HepG2 (cell line): ENCODE measurements around the gene PIEZO2. TPM values are rescaled to one million over a fixed set of nuclear protein-coding genes. Genes with fewer than 3 reads are reported as not detected.

Source experiments
- ATAC-seq: fragments of 200-7000 bp; cut with Tn5 transposase; 3 replicates; pipeline ENCODE4 v1.9.1; 2020; ENCODE audit warnings: mild to moderate bottlenecking, moderate library complexity
- BruUV-seq: library from RNA; stranded (reverse); fragments of 400-500 nt; replicated peaks from 2 replicates; lab custom pipeline; 2021; lab: Mats Ljungman, UMichigan
- CTCF ChIA-PET: fragments of 300-600 bp; formaldehyde crosslinking; extraction: SDS; loops from one replicate; lab custom pipeline; 2021; ENCODE audit warnings: low total read pairs, inconsistent platforms, low intra/inter-chr PET ratio; lab: Yijun Ruan, JAX
- POLR2A ChIA-PET: fragments of 350-600 bp; sonication (Branson Sonifier 250); formaldehyde crosslinking; loops from one replicate; lab custom pipeline; 2020; ENCODE audit warnings: antibody characterized with exemption, inconsistent platforms; lab: Yijun Ruan, JAX
- DNase-seq: peaks from one replicate; pipeline ENCODE4 v3.0.0-alpha.2; 2015; ENCODE audit warnings: low spot score
- FAIRE-seq: peaks from 3 replicates; lab custom pipeline; 2011; peaks lifted over from hg19 to GRCh38; lab: Jason Lieb, UNC
- H2AFZ ChIP-seq: one replicate; pipeline ENCODE4 v1.6.1; 2011; ENCODE audit warnings: low read length, inconsistent platforms
- H3K27ac ChIP-seq: fragments of 300-600 bp; 3 replicates; pipeline ENCODE4 v1.8.0; 2011; ENCODE audit warnings: mixed run types, mild to moderate bottlenecking, mixed read lengths, low read length, inconsistent platforms; ENCODE audit not compliant: insufficient read depth; ENCODE audit errors: extremely low read length
- H3K27me3 ChIP-seq, 2 experiments: fragments of 200-600 bp in 1 of 2; 2 replicates in 1 of 2; 3 replicates in 1 of 2; pipeline versions ENCODE4 v1.6.0 to v1.8.0; 2011; ENCODE audit warnings: low read length in 2 of 2, mild to moderate bottlenecking in 2 of 2, moderate library complexity in 2 of 2, inconsistent platforms in 1 of 2; ENCODE audit not compliant: insufficient read depth in 2 of 2, control insufficient read depth in 1 of 2
- H3K36me3 ChIP-seq, 2 experiments: fragments of 200-600 bp in 1 of 2; replicated peaks in 1 of 2; 2 replicates in 1 of 2; 3 replicates in 1 of 2; pipeline versions ENCODE4 v1.5.1 to v1.8.0; 2011; ENCODE audit warnings: low read length in 2 of 2, inconsistent platforms in 1 of 2; ENCODE audit not compliant: insufficient read depth in 2 of 2, control insufficient read depth in 1 of 2
- H3K4me1 ChIP-seq: 2 replicates; pipeline ENCODE4 v1.5.1; 2012; ENCODE audit warnings: low read length, inconsistent platforms; ENCODE audit not compliant: insufficient read depth
- H3K4me2 ChIP-seq: 2 replicates; pipeline ENCODE4 v1.6.0; 2011; ENCODE audit warnings: low read depth, low read length, inconsistent platforms
- H3K4me3 ChIP-seq, 3 experiments: fragments of 200-600 bp in 1 of 3; sonication (generic), shearing (Covaris generic) in 1 of 3; replicated peaks in 1 of 3; 2 replicates each; pipeline ENCODE4 v1.5.1; 2011 to 2016; ENCODE audit warnings: low read length in 3 of 3, inconsistent platforms in 2 of 3, low read depth in 2 of 3, mild to moderate bottlenecking in 2 of 3, control low read depth in 1 of 3, mixed read lengths in 1 of 3; ENCODE audit not compliant: insufficient read depth in 1 of 3
- H3K79me2 ChIP-seq: one replicate; pipeline ENCODE4 v1.6.1; 2011; ENCODE audit warnings: low read length, inconsistent platforms; ENCODE audit not compliant: insufficient read depth
- H3K9ac ChIP-seq: 2 replicates; pipeline ENCODE4 v1.6.0; 2011; ENCODE audit warnings: mild to moderate bottlenecking, low read depth, low read length, inconsistent platforms; ENCODE audit not compliant: insufficient read depth
- H3K9me3 ChIP-seq: 2 replicates; pipeline ENCODE4 v1.5.1; 2012; ENCODE audit warnings: mild to moderate bottlenecking, low read length
- H4K20me1 ChIP-seq: 2 replicates; pipeline ENCODE4 v1.6.0; 2011; ENCODE audit warnings: inconsistent platforms, mild to moderate bottlenecking, low read length, moderate library complexity; ENCODE audit not compliant: insufficient read depth
- CENPBD1 ChIP-seq: sonication (generic); formaldehyde crosslinking; IDR thresholded peaks from 2 replicates; pipeline ENCODE4 v1.8.0; 2022; ENCODE audit warnings: missing genetic modification reagents, low read depth, mild to moderate bottlenecking, borderline replicate concordance
- GLMP ChIP-seq: sonication (generic); formaldehyde crosslinking; IDR thresholded peaks from 2 replicates; pipeline ENCODE4 v1.9.0; 2021; ENCODE audit warnings: missing genetic modification reagents, mild to moderate bottlenecking, borderline replicate concordance
- HOXA5 ChIP-seq: sonication (generic); formaldehyde crosslinking; IDR thresholded peaks from 2 replicates; pipeline ENCODE4 v1.4.0; 2020; ENCODE audit warnings: missing genetic modification reagents
- KLF13 ChIP-seq: sonication (generic); formaldehyde crosslinking; IDR thresholded peaks from 2 replicates; pipeline ENCODE4 v1.4.0; 2020; ENCODE audit warnings: mild to moderate bottlenecking, missing genetic modification reagents
- TIGD3 ChIP-seq: sonication (generic); formaldehyde crosslinking; IDR thresholded peaks from 2 replicates; pipeline ENCODE4 v1.5.1; 2020; ENCODE audit warnings: mild to moderate bottlenecking, missing genetic modification reagents, borderline replicate concordance
- ZBTB42 ChIP-seq: sonication (generic); formaldehyde crosslinking; IDR thresholded peaks from 2 replicates; pipeline ENCODE4 v1.5.0; 2020; ENCODE audit warnings: mild to moderate bottlenecking, missing genetic modification reagents
- ZNF619 ChIP-seq: sonication (generic); formaldehyde crosslinking; IDR thresholded peaks from 2 replicates; pipeline ENCODE4 v1.4.0; 2020; ENCODE audit warnings: mild to moderate bottlenecking, missing genetic modification reagents
- ZNF772 ChIP-seq: sonication (generic); formaldehyde crosslinking; IDR thresholded peaks from 2 replicates; pipeline ENCODE4 v1.5.0; 2020; ENCODE audit warnings: mild to moderate bottlenecking, missing genetic modification reagents
- WGBS: methylation state at CpG from one replicate; pipeline ENCODE4 v1.1.6; 2017; ENCODE audit warnings: low lambda C conversion rate; 5-methylcytosine and 5-hydroxymethylcytosine counted together
- in situ Hi-C: cut with HindIII; loops from 2 replicates; pipeline ENCODE4 v1.10.0; 2017; ENCODE audit warnings: low pct_unique_long_range_greater_than_20kb; ENCODE audit not compliant: extremely low pct_ligation_motif_present
- intact Hi-C: fragments of 100-400 bp; cut with micrococcal nuclease; formaldehyde crosslinking; loops from one replicate; pipeline ENCODE4 v1.10.0; 2022; ENCODE audit not compliant: unreplicated experiment
- polyA plus RNA-seq, 8 experiments: library from polyadenylated mRNA; depleted of rRNA in 3 of 8; stranded (reverse) in 7 of 8; unstranded in 1 of 8; fragments of >200 nt; fragmentation: Illumina TruSeq in 4 of 8; extraction: Trizol in 4 of 8; gene quantifications; 2 replicates each; pipeline versions ENCODE4 v1.2.1 to v1.2.3, GENCODE V29; 2011 to 2016; ENCODE audit warnings: low read depth in 4 of 8, missing spikeins in 1 of 8, mixed read lengths in 1 of 8; ENCODE audit not compliant: insufficient read depth in 1 of 8
- total RNA-seq, 5 experiments: library from RNA; depleted of rRNA; stranded (reverse); fragments of >200 nt; fragmentation: Illumina TruSeq; extraction: Trizol; gene quantifications; 2 replicates each; pipeline ENCODE4 v1.2.3, GENCODE V29; 2016; ENCODE audit warnings: low read depth in 1 of 5

The PIEZO2 gene
- total and polyA plus RNA-seq, 2 of the 13 experiments (the other 11 are each of a cell fraction or from before 2014, with no cell fraction given): 15.2 to 27.2 TPM

- intact Hi-C loops: no loop called here
- BruUV-seq: no TSS peak
- no peak for DNase-seq
- no peaks in the 10 kb centered on the region; a peak in 1 of 5 replicates for H3K36me3 ChIP-seq
- H4K20me1 ChIP-seq: no peaks in the 10 kb centered on the region
- H3K4me1 ChIP-seq: peaks cover 48% of the 10 kb centered on the region
- no peak overlapping the region for H3K4me3 ChIP-seq
- no peaks in the 10 kb centered on the region for H3K79me2 ChIP-seq
- in situ Hi-C loops: no loop called here
- no peak for FAIRE-seq
- TF ChIP-seq ZNF772 (no peak), CENPBD1 (CRISPR knock-in tag) (no peak)
- H3K27ac ChIP-seq: no peak overlapping the region
- no peak for ATAC-seq
- POLR2A ChIA-PET: no interaction called here
- no peaks in the 10 kb centered on the region for H3K27me3 ChIP-seq
- no peaks in the 10 kb centered on the region for H3K9me3 ChIP-seq
- H3K4me2 ChIP-seq: no peak overlapping the region
- CTCF ChIA-PET: no interaction called here
- no peak overlapping the region for H3K9ac ChIP-seq
- WGBS: 86% methylated on average over 9 of the region's 9 CpGs
- no peak overlapping the region for H2AFZ ChIP-seq
These were observed 75.4 kb downstream of the PIEZO2 start for GRCh38 chr18:11073971-11074370.

- Histone ChIP-seq H3K9ac (no peak overlapping the region), H3K27ac (no peak overlapping the region), H3K4me2 (no peak overlapping the region), H3K79me2 (no peaks in the 10 kb centered on the region), H3K27me3 (no peaks in the 10 kb centered on the region), H2AFZ (no peak overlapping the region), H3K4me3 (no peak overlapping the region), H3K4me1 (peaks cover 48% of the 10 kb centered on the region), H3K9me3 (no peaks in the 10 kb centered on the region), H3K36me3 (no peaks in the 10 kb centered on the region; a peak in 1 of 5 replicates), H4K20me1 (no peaks in the 10 kb centered on the region)
- TF ChIP-seq HOXA5: no peak
- no peak for TF ChIP-seq ZNF619 (CRISPR knock-in tag)
- no peak for TF ChIP-seq KLF13 (CRISPR knock-in tag)
- TF ChIP-seq GLMP (CRISPR knock-in tag): no peak
- TF ChIP-seq TIGD3: no peak
- no peak for TF ChIP-seq ZBTB42 (CRISPR knock-in tag)
- no TSS peak for BruUV-seq
- 64% methylated on average over 5 of the region's 5 CpGs for WGBS
- no peak for DNase-seq
- no peak for FAIRE-seq
- ChIA-PET POLR2A (no interaction called here), CTCF (no interaction called here)
- no peak for ATAC-seq
- intact Hi-C loops: no loop called here
- in situ Hi-C loops: no loop called here
These were observed 76.7 kb downstream of the PIEZO2 start for GRCh38 chr18:11072632-11073031.
